GM12874 (cell line): ENCODE measurements around the gene ST3GAL3.

Experiments
- TF ChIP-seq, protein P1 (sequence below): IDR thresholded peaks from 2 replicates; pipeline ENCODE4 v1.5.1; 2011; ENCODE audit warnings: low read depth, mild to moderate bottlenecking, control low read depth, low read length, moderate library complexity; ENCODE audit not compliant: insufficient read depth

The ST3GAL3 gene

GRCh38 chr1:43914576-43915525, 207.5 kb downstream of the ST3GAL3 start:
- TF ChIP-seq, protein P1, sequence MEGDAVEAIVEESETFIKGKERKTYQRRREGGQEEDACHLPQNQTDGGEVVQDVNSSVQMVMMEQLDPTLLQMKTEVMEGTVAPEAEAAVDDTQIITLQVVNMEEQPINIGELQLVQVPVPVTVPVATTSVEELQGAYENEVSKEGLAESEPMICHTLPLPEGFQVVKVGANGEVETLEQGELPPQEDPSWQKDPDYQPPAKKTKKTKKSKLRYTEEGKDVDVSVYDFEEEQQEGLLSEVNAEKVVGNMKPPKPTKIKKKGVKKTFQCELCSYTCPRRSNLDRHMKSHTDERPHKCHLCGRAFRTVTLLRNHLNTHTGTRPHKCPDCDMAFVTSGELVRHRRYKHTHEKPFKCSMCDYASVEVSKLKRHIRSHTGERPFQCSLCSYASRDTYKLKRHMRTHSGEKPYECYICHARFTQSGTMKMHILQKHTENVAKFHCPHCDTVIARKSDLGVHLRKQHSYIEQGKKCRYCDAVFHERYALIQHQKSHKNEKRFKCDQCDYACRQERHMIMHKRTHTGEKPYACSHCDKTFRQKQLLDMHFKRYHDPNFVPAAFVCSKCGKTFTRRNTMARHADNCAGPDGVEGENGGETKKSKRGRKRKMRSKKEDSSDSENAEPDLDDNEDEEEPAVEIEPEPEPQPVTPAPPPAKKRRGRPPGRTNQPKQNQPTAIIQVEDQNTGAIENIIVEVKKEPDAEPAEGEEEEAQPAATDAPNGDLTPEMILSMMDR = no peak

DNA sequence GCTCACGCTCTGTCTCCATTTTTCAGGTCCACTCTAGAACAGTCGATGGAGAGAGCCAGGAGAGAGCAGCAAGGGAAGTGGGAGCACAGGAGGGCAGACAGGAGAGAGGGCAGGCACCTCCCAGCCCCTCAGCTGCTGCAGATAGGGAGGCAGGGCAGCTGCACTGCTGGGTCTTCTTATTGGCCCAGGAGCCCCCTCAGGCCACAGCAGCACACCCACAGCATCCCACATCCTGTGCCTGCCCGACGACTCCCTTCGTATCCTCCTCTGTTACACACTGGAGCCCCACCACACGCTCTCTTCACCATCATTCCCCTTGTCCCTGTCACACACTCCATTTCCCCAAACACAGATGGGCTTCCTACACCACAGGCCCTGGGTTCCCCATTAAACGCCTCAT, 212.6 kb downstream of the ST3GAL3 start:
- TF ChIP-seq, protein P1 = no peak

DNA sequence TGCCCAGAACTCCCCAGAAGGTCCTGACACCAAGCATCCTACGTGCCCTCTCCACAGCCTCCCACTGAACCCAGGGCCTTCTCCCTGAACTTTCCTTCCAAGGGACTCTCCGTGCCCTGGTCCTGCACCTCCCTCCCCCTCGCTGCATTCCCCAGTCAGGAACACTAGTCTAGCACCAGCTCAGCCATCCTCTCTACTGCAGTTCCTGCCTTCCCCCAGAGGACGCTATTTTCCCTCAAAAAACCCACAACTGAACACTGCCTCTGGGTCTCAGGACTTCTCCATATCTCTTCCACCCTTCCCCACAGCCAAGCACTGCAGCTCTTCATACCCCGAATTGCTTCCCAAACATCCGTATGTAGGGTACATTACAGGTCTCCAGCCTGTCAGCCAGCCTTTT, 213.7 kb downstream of the ST3GAL3 start:
- TF ChIP-seq, protein P1 = no peak

GRCh38 chr1:43924516-43924915, 217.2 kb downstream of the ST3GAL3 start:
- TF ChIP-seq, protein P1 = no peak

- TF ChIP-seq, protein P1 = no peak
Measured at GRCh38 chr1:43925846-43926245, 218.5 kb downstream of the ST3GAL3 start.

DNA sequence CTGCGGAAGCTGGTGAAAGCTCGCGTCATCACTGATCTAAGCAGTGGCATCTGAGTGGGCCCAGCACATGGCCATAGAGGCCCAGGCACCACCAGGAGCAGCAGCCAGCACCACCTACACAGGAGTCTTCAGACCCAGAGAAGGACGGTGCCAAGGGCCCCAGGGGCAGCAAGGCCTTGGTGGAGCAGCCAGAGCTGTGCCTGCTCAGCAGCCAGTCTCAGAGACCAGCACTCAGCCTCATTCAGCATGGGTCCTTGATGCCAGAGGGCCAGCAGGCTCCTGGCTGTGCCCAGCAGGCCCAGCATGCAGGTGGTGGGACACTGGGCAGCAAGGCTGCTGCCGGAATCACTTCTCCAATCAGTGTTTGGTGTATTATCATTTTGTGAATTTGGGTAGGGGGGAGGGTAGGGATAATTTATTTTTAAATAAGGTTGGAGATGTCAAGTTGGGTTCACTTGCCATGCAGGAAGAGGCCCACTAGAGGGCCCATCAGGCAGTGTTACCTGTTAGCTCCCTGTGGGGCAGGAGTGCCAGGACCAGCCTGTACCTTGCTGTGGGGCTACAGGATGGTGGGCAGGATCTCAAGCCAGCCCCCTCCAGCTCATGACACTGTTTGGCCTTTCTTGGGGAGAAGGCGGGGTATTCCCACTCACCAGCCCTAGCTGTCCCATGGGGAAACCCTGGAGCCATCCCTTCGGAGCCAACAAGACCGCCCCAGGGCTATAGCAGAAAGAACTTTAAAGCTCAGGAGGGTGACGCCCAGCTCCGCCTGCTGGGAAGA, 223.0 kb downstream of the ST3GAL3 start:
- TF ChIP-seq, protein P1 = peak; percentile 57

GRCh38 chr1:43930949-43931275, 223.6 kb downstream of the ST3GAL3 start:
- TF ChIP-seq, protein P1 = no peak
